GM12872 (cell line): ENCODE results near the gene KCNN2.

Experiments used
- CTCF ChIP-seq: IDR thresholded peaks from 3 replicates; pipeline ENCODE4 v1.5.1; 2011; ENCODE audit warnings: low read depth, mild to moderate bottlenecking, low read length, moderate library complexity; ENCODE audit not compliant: insufficient read depth

Gene KCNN2

GRCh38 chr5:114408847-114409246, 47.0 kb downstream of the KCNN2 start:
- TF ChIP-seq CTCF, result no peak

- no peak for TF ChIP-seq CTCF
These were observed 49.6 kb downstream of the KCNN2 start for GRCh38 chr5:114411380-114411931.

GRCh38 chr5:114412510-114413171, 50.8 kb downstream of the KCNN2 start:
- TF ChIP-seq CTCF, result no peak

GRCh38 chr5:114415760-114416159, 53.9 kb downstream of the KCNN2 start:
- TF ChIP-seq CTCF, result no peak

GRCh38 chr5:114416254-114416653, 54.4 kb downstream of the KCNN2 start:
- no peak for TF ChIP-seq CTCF

- no peak for TF ChIP-seq CTCF
These were observed 55.6 kb downstream of the KCNN2 start for GRCh38 chr5:114417519-114417918.

GRCh38 chr5:114418176-114419066, 56.6 kb downstream of the KCNN2 start:
- no peak for TF ChIP-seq CTCF
